Cerebellar nuclear complex (tissue), 1 donor: Measurements from ENCODE around the gene PDE4B.
"Not testable (repeated sequence)": the region's sequence is repeated elsewhere in the genome, so short reads cannot be mapped to it uniquely, and the experiment has no call there.

ENCODE experiments used
- DNase-seq, 2 experiments: peaks; one replicate each; lab custom pipeline; 2025; lab: John Stamatoyannopoulos, UW

The PDE4B gene

GRCh38 chr1:66393586-66394287 lies 601.0 kb downstream of the PDE4B start:
- DNase-seq: no peak

- no peak for DNase-seq
These were observed 601.9 kb downstream of the PDE4B start for GRCh38 chr1:66394603-66395002.

DNA sequence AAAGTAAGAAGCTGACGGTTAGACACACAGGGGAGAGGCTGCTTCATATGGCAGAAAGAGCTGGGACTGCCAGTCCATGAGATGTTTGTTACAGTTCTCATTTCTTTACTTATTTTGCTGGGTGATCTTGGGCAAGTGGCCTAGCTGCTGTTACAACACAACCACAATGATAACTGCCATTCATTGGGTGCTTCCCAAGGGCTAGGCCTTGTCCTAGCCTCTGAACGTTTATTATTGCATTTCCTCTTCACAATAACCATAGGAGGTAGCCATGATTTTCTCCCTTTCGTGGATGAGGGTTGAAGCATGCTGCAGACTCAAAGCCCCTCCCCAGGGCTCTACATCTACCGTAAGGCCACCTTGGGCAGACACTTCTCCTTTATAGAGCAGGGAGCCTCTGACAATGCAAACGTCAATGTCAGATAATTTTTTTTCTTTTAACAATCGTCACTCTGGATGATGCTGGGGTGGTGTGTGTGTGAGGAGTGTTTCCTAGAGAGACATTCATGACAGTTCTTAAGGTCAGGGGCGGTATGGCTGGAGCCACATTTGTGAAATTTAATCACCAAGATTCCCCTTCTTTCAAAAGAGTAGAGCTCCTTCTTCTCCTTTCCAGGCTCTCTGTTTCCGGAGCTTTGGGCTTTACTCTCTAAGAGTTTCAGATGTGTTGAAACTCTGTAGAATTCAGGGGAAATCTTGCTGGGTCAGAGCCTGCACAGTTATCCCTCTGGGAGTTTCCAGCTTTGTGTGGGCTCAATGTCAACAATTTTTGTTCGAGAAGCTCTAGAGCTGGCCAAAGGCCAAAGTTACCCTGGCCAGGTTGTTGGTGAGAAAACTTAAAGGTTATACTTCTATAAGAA lies 602.7 kb downstream of the PDE4B start:
- no peak for DNase-seq

GRCh38 chr1:66396212-66396890 lies 603.7 kb downstream of the PDE4B start:
- DNase-seq: no peak

GRCh38 chr1:66397192-66397591 lies 604.5 kb downstream of the PDE4B start:
- no peak for DNase-seq

GRCh38 chr1:66399888-66400529 lies 607.3 kb downstream of the PDE4B start:
- no peak for DNase-seq

DNA sequence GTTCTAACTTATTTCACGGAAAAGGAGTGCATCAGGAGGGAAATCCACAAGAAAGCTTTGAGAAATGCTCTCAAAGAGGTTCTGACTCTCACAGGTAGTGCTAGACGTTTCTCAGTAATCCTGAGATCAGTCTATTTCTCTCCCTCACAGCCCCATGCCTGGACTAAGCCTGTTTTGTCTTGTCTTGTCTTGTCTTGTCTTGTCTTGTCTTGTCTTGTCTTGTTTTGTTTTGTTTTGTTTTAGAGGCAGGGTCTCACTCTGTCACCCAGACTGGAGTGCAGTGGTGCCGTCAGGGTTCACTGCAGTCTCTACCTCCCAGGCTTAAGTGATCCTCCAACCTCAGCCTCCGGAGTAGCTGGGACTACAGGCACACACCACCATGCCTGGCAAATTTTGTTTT lies 608.0 kb downstream of the PDE4B start:
- no peak for DNase-seq

- no peak for DNase-seq
These were observed 608.5 kb downstream of the PDE4B start for GRCh38 chr1:66401244-66401643.

DNA sequence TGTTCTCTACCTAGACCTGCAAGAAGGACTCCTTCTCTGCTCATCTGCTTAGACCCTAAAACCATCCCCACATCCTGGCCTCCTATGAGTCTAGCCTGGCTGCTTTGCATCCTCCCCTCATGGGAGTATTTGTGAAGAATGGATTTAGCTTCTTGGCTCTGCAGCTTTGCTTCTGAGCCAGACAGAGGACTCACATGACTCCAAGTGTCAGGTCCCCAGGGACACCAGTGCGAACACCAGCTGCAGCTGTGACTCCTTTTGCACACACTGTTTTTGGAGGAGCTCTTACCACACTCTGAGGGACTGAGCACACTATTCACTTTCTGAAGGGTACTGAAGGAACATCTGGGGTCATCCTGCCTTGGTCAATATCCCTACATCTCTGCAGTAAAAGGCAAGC lies 609.5 kb downstream of the PDE4B start:
- no peak for DNase-seq

- DNase-seq: no peak
These were observed 610.5 kb downstream of the PDE4B start for GRCh38 chr1:66403007-66403731.

DNA sequence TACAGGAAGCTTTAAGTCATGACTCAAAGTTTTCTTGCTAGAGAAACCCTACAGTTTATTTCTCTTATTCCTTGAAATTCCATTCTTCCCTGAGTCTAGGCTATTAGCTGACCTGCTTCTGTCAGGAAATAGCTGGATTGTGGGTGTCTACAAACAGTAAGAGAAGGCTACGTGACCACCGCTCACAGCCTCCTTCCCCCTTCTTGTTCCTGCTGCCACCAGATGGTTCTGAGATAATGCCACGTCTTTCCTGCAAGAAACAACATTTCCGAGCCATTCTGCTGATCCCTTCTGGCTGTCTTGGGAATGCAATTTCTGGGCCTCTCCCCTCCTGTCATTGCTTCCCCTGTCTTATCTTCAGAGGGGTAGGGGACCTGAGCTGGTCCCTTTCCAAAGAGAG lies 612.4 kb downstream of the PDE4B start:
- DNase-seq: no peak

DNA sequence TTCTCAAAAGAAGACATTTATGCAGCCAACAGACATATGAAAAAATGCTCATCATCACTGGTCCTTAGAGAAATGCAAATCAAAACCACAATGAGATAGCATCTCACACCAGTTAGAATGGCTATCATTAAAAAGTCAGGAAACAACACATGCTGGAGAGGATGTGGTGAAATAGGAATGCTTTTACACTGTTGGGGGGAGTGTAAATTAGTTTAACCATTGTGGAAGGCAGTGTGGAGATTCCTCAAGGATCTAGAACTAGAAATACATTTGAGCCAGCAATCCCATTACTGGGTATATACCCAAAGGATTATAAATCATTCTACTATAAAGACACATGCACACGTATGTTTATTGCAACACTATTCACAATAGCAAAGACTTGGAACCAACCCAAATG lies 618.8 kb downstream of the PDE4B start:
- not testable (repeated sequence) for DNase-seq

DNA sequence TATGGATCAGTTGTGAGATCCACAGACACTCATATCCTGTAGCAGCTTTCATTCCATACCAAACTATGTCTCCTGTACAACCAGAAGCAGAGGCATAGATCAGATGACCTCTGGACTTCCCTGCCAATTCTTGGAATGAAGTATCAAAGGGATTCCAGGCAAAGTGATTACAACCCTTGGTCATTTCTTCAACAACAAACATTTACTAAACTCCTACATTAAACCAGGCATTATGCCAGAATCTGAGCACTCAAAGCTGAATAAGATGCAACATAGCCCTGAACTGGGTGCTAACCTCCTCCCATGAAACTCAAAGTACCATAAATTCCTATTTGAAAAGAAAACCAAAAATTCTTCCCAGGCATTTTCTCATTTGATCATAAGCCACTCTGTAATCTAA lies 620.0 kb downstream of the PDE4B start:
- DNase-seq: no peak

- DNase-seq: no peak
These were observed 620.6 kb downstream of the PDE4B start for GRCh38 chr1:66413136-66413837.

DNA sequence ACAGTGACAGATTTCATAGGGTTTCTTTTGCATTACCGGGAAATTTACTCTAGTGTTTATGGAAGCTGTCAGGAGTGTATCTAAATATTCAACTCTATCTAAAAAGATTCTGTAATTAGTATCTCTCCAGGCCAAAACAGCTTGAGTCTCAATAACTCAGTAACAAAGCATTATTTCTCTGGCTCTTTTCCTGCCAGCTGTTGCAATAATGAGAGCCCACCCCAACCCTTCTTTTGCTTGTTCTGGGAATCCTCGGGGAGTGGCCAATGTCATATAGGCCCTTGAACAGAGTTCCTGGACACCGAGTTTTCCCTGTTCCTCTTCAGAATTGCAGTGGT lies 621.1 kb downstream of the PDE4B start:
- no peak for DNase-seq

DNA sequence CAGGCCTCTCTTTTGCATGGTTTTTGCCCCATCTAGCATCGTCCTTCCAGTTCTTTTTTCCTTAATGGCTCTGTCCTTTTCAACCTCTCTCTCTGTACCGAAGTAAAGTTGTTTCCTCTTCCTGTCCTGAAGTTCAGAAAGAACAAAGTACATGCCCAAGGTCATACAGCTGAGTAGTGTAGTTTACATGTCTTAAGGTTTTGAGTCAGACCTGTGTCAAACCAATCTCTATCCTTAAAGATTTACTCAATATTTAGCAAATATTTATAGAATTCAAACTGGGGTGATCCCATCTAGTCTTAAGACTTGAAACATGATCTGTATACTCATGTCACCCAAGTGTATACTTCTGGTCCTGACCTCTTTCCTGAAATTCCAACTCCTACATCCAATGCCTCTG lies 622.6 kb downstream of the PDE4B start:
- no peak for DNase-seq

DNA sequence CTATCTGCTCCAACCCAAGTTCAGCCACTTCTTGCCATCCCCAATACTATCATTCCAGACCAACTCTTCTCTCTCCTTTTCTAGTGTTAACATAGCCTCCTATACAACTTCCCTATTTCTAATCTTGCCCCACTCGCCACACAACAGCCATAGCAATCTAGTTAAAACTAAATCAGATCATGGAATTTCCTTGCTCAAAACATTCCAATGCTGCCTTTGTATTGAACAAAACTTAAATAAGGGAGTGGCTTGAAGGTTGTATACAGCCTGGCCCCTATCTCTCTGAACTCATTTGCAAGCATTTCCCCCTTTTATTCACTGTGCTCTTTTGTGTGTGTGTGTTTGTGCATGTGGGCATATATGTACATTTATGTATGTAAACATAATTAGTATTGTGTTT lies 623.2 kb downstream of the PDE4B start:
- DNase-seq: no peak

GRCh38 chr1:66416295-66416694 lies 623.6 kb downstream of the PDE4B start:
- DNase-seq: no peak

- DNase-seq: no peak
These were observed 625.3 kb downstream of the PDE4B start for GRCh38 chr1:66418021-66418420.

DNA sequence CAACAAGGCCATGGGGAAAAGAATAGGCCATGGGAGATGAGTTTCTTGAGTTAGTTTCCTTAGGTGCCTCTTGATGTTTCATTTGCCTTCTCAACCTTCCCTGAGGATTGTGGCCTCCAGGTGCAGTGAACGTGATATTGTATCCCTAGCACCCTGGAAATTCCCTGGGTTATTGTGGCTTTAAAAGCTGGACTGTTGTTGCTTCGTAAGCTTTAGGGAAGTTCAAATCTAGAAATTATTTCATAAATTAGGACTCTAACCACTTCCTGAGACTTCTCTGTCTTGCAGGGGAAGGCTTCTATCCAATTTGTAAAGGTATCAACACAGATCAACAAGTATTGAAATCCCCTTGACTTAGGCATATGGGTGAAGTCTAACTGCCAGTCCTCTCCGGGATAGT lies 627.5 kb downstream of the PDE4B start:
- DNase-seq: not testable (repeated sequence)

- DNase-seq: not testable (repeated sequence)
These were observed 628.2 kb downstream of the PDE4B start for GRCh38 chr1:66420906-66421305.
